Measurements from ENCODE around the gene UNC119. TPM values are rescaled to one million over a fixed set of nuclear protein-coding genes. Genes with fewer than 3 reads are reported as not detected.

Gene UNC119
- total and polyA plus RNA-seq, 2 experiments from 2014 or later: 39.0 to 78.4 TPM

GRCh38 chr17:28506763-28507487, 45.5 kb downstream of the UNC119 start:
- H4K20me1 ChIP-seq (replicated peaks; ENCODE audit: insufficient read depth): no peaks in the 10 kb centered on the region
- TF ChIP-seq CREB1 (CRISPR knock-in tag; IDR thresholded peaks at IDR 0.05; ENCODE audit: low read depth) (no peak), EZH2 (IDR thresholded peaks at IDR 0.05; ENCODE audit: low read depth, unreplicated experiment) (no peak), REST (IDR thresholded peaks at IDR 0.05; ENCODE audit: unreplicated experiment) (no peak), ZNF114 (CRISPR knock-in tag; IDR thresholded peaks at IDR 0.05) (no peak), POLR2AphosphoS5 (IDR thresholded peaks at IDR 0.05; ENCODE audit: low read depth) (no peak), JUNB (IDR thresholded peaks at IDR 0.05; ENCODE audit: unreplicated experiment) (no peak), EZH2phosphoT487 (IDR thresholded peaks at IDR 0.05; ENCODE audit: unreplicated experiment) (no peak), ZNF331 (CRISPR knock-in tag; IDR thresholded peaks at IDR 0.05; ENCODE audit: low read depth) (no peak), ZNF462 (CRISPR knock-in tag; IDR thresholded peaks at IDR 0.05) (no peak), STAT1 (IDR thresholded peaks at IDR 0.05; ENCODE audit: unreplicated experiment) (no peak), NANOG (IDR thresholded peaks at IDR 0.05; ENCODE audit: borderline replicate concordance) (no peak)
- TF ChIP-seq, protein P1, sequence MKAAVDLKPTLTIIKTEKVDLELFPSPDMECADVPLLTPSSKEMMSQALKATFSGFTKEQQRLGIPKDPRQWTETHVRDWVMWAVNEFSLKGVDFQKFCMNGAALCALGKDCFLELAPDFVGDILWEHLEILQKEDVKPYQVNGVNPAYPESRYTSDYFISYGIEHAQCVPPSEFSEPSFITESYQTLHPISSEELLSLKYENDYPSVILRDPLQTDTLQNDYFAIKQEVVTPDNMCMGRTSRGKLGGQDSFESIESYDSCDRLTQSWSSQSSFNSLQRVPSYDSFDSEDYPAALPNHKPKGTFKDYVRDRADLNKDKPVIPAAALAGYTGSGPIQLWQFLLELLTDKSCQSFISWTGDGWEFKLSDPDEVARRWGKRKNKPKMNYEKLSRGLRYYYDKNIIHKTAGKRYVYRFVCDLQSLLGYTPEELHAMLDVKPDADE (IDR thresholded peaks at IDR 0.05): no peak
- TF ChIP-seq, protein P2, sequence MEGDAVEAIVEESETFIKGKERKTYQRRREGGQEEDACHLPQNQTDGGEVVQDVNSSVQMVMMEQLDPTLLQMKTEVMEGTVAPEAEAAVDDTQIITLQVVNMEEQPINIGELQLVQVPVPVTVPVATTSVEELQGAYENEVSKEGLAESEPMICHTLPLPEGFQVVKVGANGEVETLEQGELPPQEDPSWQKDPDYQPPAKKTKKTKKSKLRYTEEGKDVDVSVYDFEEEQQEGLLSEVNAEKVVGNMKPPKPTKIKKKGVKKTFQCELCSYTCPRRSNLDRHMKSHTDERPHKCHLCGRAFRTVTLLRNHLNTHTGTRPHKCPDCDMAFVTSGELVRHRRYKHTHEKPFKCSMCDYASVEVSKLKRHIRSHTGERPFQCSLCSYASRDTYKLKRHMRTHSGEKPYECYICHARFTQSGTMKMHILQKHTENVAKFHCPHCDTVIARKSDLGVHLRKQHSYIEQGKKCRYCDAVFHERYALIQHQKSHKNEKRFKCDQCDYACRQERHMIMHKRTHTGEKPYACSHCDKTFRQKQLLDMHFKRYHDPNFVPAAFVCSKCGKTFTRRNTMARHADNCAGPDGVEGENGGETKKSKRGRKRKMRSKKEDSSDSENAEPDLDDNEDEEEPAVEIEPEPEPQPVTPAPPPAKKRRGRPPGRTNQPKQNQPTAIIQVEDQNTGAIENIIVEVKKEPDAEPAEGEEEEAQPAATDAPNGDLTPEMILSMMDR (conservative IDR thresholded peaks at IDR 0.05; ENCODE audit: low read depth in 2 of 2): no peak
- H3K4me2 ChIP-seq: peak overlapping the region; percentile 60; the same call in 1 of the 2 replicates
- H3K9me3 Mint-ChIP-seq: no peaks in the 10 kb centered on the region
- no peak overlapping the region for H3K27ac Mint-ChIP-seq
- H3K36me3 Mint-ChIP-seq (ENCODE audit: low read depth): no peaks in the 10 kb centered on the region
- DNase-seq (ENCODE audit: low spot score) (no peak), ATAC-seq (no peak)
- no peaks in the 10 kb centered on the region for H3K9me2 ChIP-seq (ENCODE audit: insufficient read depth)
- no peak overlapping the region for H3K27ac ChIP-seq (ENCODE audit: low read depth)
- no peaks in the 10 kb centered on the region for H3K36me3 ChIP-seq (ENCODE audit: insufficient read depth)
- H3F3A ChIP-seq (replicated peaks; ENCODE audit: low read depth): no peaks in the 10 kb centered on the region
- 0 out of 2 replicates have a peak, but pooled peaks cover 6% of the 10 kb centered on the region for H3K27me3 ChIP-seq (ENCODE audit: insufficient read depth)
- H3K4me1 Mint-ChIP-seq: peaks cover 18% of the 10 kb centered on the region
- H3K27me3 Mint-ChIP-seq (ENCODE audit: insufficient read depth, low read depth, poor library complexity): peaks cover 7% of the 10 kb centered on the region
- peak overlapping the region; percentile 99 for H2AFZ ChIP-seq
- no peak overlapping the region for H3K4me3 Mint-ChIP-seq
- H3K79me2 ChIP-seq (replicated peaks; ENCODE audit: insufficient read depth): no peaks in the 10 kb centered on the region
- H3K4me1 ChIP-seq (ENCODE audit: insufficient read depth): peaks cover 15% of the 10 kb centered on the region; the same call in 1 of the 2 replicates
- no peak overlapping the region for H3K4me3 ChIP-seq

Data from GM23338 (cell line).